ENCODE data around the gene PIGS. TPM values are rescaled to one million over a fixed set of nuclear protein-coding genes. Genes with fewer than 3 reads are reported as not detected.

Gene PIGS
- total and polyA plus RNA-seq, 2 of the 13 experiments (the other 11 are each of a cell fraction or from before 2014, with no cell fraction given) = 31.7 to 42.6 TPM

DNA sequence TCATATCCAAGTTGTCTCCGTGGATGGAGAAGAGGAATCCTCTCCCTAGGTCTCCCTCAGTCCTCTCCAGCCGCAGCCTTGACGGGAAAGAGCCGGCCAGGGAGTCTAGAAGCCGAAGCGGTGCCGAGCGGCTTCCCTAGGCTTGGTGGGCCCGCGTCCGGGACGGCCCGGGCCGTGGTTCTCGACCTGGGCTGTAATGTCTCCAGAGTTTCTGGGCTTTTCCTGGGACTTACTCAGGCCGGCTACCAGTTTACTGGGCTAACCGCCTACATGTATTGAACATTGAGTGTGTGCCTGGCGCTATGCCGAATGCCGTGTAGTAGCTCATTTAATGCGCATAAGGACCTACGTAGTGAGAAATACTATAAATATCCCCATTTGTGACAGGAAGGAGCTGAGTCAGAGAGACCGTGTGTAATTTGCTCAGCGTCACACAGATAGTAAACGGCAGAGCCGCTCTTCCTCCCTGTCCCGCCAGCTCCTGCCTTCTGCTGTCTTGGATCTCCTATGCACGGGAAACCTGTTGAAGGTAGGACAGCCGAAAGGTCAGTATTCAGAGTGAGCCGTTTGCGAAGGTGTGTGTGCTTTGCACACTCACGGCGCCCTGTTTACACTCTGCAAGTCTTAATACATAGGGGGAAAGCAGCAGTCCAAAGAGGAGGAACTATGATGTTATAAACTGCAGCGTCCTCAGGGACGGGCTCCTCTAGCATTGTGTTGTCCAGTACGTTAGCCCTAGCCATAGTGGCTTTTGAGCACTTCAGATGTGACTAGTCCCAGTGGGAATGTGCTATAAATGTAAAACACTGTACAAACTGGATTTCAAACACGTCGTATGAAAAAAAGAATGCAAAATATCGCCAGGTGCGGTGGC, 28.2 kb upstream of the PIGS start (continued):
- TF ChIP-seq, protein P1, sequence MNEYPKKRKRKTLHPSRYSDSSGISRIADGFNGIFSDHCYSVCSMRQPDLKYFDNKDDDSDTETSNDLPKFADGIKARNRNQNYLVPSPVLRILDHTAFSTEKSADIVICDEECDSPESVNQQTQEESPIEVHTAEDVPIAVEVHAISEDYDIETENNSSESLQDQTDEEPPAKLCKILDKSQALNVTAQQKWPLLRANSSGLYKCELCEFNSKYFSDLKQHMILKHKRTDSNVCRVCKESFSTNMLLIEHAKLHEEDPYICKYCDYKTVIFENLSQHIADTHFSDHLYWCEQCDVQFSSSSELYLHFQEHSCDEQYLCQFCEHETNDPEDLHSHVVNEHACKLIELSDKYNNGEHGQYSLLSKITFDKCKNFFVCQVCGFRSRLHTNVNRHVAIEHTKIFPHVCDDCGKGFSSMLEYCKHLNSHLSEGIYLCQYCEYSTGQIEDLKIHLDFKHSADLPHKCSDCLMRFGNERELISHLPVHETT (CRISPR knock-in tag; conservative IDR thresholded peaks at IDR 0.05) = no peak
- no peak for TF ChIP-seq ZNF720 (CRISPR knock-in tag; IDR thresholded peaks at IDR 0.05)
- no peak for TF ChIP-seq ZNF451 (CRISPR knock-in tag; IDR thresholded peaks at IDR 0.05)
- TF ChIP-seq ZNF431 (CRISPR knock-in tag; IDR thresholded peaks at IDR 0.05; ENCODE audit: borderline replicate concordance, low read depth) = no peak
- TF ChIP-seq KDM5B (CRISPR knock-in tag; IDR thresholded peaks at IDR 0.05; ENCODE audit: borderline replicate concordance) = no peak
- TF ChIP-seq TRIM24 (CRISPR knock-in tag; IDR thresholded peaks at IDR 0.05) = no peak
- TF ChIP-seq ZNF383 (CRISPR knock-in tag; IDR thresholded peaks at IDR 0.05; ENCODE audit: borderline replicate concordance) = no peak
- TF ChIP-seq ZNF737 (CRISPR knock-in tag; IDR thresholded peaks at IDR 0.05; ENCODE audit: borderline replicate concordance) = no peak; the same call in 1 of the 2 replicates
- TF ChIP-seq IRX3 (CRISPR knock-in tag; IDR thresholded peaks at IDR 0.05; ENCODE audit: borderline replicate concordance, low read depth) = no peak
- no peak for TF ChIP-seq EEA1 (CRISPR knock-in tag; IDR thresholded peaks at IDR 0.05; ENCODE audit: borderline replicate concordance)
- peak; percentile 27; the same call in 1 of the 2 replicates for TF ChIP-seq TAF1 (CRISPR knock-in tag; IDR thresholded peaks at IDR 0.05)
- TF ChIP-seq, protein P2, sequence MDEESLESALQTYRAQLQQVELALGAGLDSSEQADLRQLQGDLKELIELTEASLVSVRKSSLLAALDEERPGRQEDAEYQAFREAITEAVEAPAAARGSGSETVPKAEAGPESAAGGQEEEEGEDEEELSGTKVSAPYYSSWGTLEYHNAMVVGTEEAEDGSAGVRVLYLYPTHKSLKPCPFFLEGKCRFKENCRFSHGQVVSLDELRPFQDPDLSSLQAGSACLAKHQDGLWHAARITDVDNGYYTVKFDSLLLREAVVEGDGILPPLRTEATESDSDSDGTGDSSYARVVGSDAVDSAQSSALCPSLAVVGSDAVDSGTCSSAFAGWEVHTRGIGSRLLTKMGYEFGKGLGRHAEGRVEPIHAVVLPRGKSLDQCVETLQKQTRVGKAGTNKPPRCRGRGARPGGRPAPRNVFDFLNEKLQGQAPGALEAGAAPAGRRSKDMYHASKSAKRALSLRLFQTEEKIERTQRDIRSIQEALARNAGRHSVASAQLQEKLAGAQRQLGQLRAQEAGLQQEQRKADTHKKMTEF (CRISPR knock-in tag; IDR thresholded peaks at IDR 0.05) = peak; percentile 28; the same call in 1 of the 2 replicates
- TF ChIP-seq GZF1 (CRISPR knock-in tag; IDR thresholded peaks at IDR 0.05) = no peak
- TF ChIP-seq, protein P3, sequence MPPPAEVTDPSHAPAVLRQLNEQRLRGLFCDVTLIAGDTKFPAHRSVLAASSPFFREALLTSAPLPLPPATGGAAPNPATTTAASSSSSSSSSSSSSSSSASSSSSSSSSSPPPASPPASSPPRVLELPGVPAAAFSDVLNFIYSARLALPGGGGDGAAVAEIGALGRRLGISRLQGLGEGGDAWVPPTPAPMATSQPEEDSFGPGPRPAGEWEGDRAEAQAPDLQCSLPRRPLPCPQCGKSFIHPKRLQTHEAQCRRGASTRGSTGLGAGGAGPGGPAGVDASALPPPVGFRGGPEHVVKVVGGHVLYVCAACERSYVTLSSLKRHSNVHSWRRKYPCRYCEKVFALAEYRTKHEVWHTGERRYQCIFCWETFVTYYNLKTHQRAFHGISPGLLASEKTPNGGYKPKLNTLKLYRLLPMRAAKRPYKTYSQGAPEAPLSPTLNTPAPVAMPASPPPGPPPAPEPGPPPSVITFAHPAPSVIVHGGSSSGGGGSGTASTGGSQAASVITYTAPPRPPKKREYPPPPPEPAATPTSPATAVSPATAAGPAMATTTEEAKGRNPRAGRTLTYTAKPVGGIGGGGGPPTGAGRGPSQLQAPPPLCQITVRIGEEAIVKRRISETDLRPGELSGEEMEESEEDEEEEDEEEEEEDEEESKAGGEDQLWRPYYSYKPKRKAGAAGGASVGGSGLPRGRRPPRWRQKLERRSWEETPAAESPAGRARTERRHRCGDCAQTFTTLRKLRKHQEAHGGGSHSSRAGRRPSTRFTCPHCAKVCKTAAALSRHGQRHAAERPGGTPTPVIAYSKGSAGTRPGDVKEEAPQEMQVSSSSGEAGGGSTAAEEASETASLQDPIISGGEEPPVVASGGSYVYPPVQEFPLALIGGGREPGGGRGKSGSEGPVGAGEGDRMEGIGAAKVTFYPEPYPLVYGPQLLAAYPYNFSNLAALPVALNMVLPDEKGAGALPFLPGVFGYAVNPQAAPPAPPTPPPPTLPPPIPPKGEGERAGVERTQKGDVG (CRISPR knock-in tag; IDR thresholded peaks at IDR 0.05; ENCODE audit: borderline replicate concordance) = no peak
- peak; percentile 77; the same call in 1 of the 2 replicates for TF ChIP-seq ZNF564 (CRISPR knock-in tag; IDR thresholded peaks at IDR 0.05)
- TF ChIP-seq TCF12 (IDR thresholded peaks at IDR 0.05) = no peak
- TF ChIP-seq TCF12 (CRISPR knock-in tag; IDR thresholded peaks at IDR 0.05) = no peak
- TF ChIP-seq ZNF652 (CRISPR knock-in tag; IDR thresholded peaks at IDR 0.05; ENCODE audit: borderline replicate concordance, low read depth) = no peak
- TF ChIP-seq, protein P4, sequence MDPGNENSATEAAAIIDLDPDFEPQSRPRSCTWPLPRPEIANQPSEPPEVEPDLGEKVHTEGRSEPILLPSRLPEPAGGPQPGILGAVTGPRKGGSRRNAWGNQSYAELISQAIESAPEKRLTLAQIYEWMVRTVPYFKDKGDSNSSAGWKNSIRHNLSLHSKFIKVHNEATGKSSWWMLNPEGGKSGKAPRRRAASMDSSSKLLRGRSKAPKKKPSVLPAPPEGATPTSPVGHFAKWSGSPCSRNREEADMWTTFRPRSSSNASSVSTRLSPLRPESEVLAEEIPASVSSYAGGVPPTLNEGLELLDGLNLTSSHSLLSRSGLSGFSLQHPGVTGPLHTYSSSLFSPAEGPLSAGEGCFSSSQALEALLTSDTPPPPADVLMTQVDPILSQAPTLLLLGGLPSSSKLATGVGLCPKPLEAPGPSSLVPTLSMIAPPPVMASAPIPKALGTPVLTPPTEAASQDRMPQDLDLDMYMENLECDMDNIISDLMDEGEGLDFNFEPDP (CRISPR knock-in tag; conservative IDR thresholded peaks at IDR 0.05) = no peak
- TF ChIP-seq ZNF138 (CRISPR knock-in tag; IDR thresholded peaks at IDR 0.05; ENCODE audit: low read depth) = no peak
- TF ChIP-seq HDAC1 (CRISPR knock-in tag; IDR thresholded peaks at IDR 0.05) = no peak; the same call in none of the 2 replicates
